Keratinocyte (primary cell): ENCODE measurements around the gene HS3ST6. TPM values are rescaled to one million over a fixed set of nuclear protein-coding genes. Genes with fewer than 3 reads are reported as not detected.

ENCODE experiments used
- DNase-seq: peaks from one replicate; pipeline ENCODE4 v3.0.0-alpha.2; 2011; ENCODE audit warnings: low read depth, missing footprints, low spot score
- FAIRE-seq: peaks from 2 replicates; lab custom pipeline; 2011; peaks lifted over from hg19 to GRCh38; lab: Jason Lieb, UNC
- H2AFZ ChIP-seq: 2 replicates; pipeline ENCODE4 v1.6.0; 2012; ENCODE audit warnings: low read length, control low read depth, inconsistent platforms; ENCODE audit not compliant: control insufficient read depth
- H3K27ac ChIP-seq: 2 replicates; pipeline ENCODE4 v1.5.1; 2011; ENCODE audit warnings: low read length; ENCODE audit not compliant: control insufficient read depth, insufficient read depth
- H3K27me3 ChIP-seq: 3 replicates; pipeline ENCODE4 v1.6.0; 2011; ENCODE audit warnings: low read length; ENCODE audit not compliant: control insufficient read depth, insufficient read depth; ENCODE audit errors: extremely low read depth
- H3K36me3 ChIP-seq, 2 experiments: 2 replicates in 1 of 2; 3 replicates in 1 of 2; pipeline ENCODE4 v1.5.1; 2011; ENCODE audit warnings: low read length in 2 of 2, mild to moderate bottlenecking in 1 of 2; ENCODE audit not compliant: control insufficient read depth in 2 of 2, insufficient read depth in 2 of 2; ENCODE audit errors: extremely low read depth in 1 of 2
- H3K4me1 ChIP-seq: 3 replicates; pipeline ENCODE4 v1.5.1; 2011; ENCODE audit warnings: low read length; ENCODE audit not compliant: control insufficient read depth, insufficient read depth; ENCODE audit errors: extremely low read depth
- H3K4me2 ChIP-seq: 3 replicates; pipeline ENCODE4 v1.6.0; 2011; ENCODE audit warnings: low read depth, low read length; ENCODE audit not compliant: control insufficient read depth, insufficient read depth; ENCODE audit errors: extremely low read depth
- H3K4me3 ChIP-seq, 3 experiments: fragments of 200-600 bp in 1 of 3; sonication (generic) in 1 of 3; 2 replicates in 2 of 3; 3 replicates in 1 of 3; pipeline ENCODE4 v1.5.1; 2011 to 2016; ENCODE audit warnings: low read length in 3 of 3, mild to moderate bottlenecking in 3 of 3, control low read depth in 2 of 3, inconsistent platforms in 1 of 3, low read depth in 1 of 3, mixed read lengths in 1 of 3, mixed run types in 1 of 3, moderate library complexity in 1 of 3; ENCODE audit not compliant: control insufficient read depth in 2 of 3, insufficient read depth in 2 of 3; ENCODE audit errors: extremely low read depth in 1 of 3
- H3K79me2 ChIP-seq: 2 replicates; pipeline ENCODE4 v1.6.0; 2012; ENCODE audit warnings: low read length; ENCODE audit not compliant: control insufficient read depth, insufficient read depth
- H3K9ac ChIP-seq: 3 replicates; pipeline ENCODE4 v1.6.0; 2011; ENCODE audit warnings: low read length; ENCODE audit not compliant: control insufficient read depth, insufficient read depth; ENCODE audit errors: extremely low read depth
- H3K9me1 ChIP-seq: 3 replicates; pipeline ENCODE4 v1.6.0; 2011; ENCODE audit warnings: low read length; ENCODE audit not compliant: control insufficient read depth, insufficient read depth; ENCODE audit errors: extremely low read depth
- H3K9me3 ChIP-seq: 2 replicates; pipeline ENCODE4 v1.5.1; 2012; ENCODE audit warnings: low read depth, low read length; ENCODE audit not compliant: control insufficient read depth
- H4K20me1 ChIP-seq: 3 replicates; pipeline ENCODE4 v1.6.0; 2011; ENCODE audit warnings: low read length; ENCODE audit not compliant: control insufficient read depth, insufficient read depth; ENCODE audit errors: extremely low read depth
- EZH2 ChIP-seq: IDR thresholded peaks from one replicate; pipeline ENCODE4 v1.6.1; 2012; ENCODE audit warnings: inconsistent platforms, mild to moderate bottlenecking, low read length, moderate library complexity
- dilution Hi-C: fragments of 300-500 bp; cut with MboI; formaldehyde crosslinking; loops from one replicate; pipeline ENCODE4 v1.7.0; 2020; ENCODE audit warnings: low sequenced_read_pairs; ENCODE audit not compliant: extremely low pct_ligation_motif_present
- polyA plus RNA-seq, 5 experiments: library from polyadenylated mRNA; depleted of rRNA in 3 of 5; stranded (reverse) in 3 of 5; stranded (forward) in 1 of 5; unstranded in 1 of 5; fragments of >200 nt; gene quantifications; 1 replicate in 1 of 5; 2 replicates in 3 of 5; 3 replicates in 1 of 5; pipeline versions ENCODE4 v1.2.1 to v1.2.3, GENCODE V29; 2011 to 2012; ENCODE audit warnings: missing spikeins in 2 of 5, low read depth in 1 of 5, low replicate concordance in 1 of 5
- small RNA-seq, 3 experiments: library from RNA; depleted of rRNA; stranded (forward); fragments of <200 nt; gene quantifications; one replicate each; pipeline ENCODE3, GENCODE V24; 2012; ENCODE audit warnings: low read depth in 3 of 3, low replicate concordance in 1 of 3; ENCODE audit not compliant: insufficient read length in 3 of 3
- TF ChIP-seq, protein P1 (sequence below), 3 experiments: IDR thresholded peaks in 1 of 3; conservative IDR thresholded peaks in 1 of 3; optimal IDR thresholded peaks in 1 of 3; 2 replicates in 2 of 3; 3 replicates in 1 of 3; pipeline versions ENCODE3 to v1.5.1; 2011; ENCODE audit warnings: low read length in 3 of 3, mild to moderate bottlenecking in 3 of 3, moderate library complexity in 2 of 3, control low read depth in 1 of 3, inconsistent platforms in 1 of 3; ENCODE audit not compliant: insufficient read depth in 2 of 3; ENCODE audit errors: extremely low read depth in 1 of 3

The HS3ST6 gene
- polyA plus RNA-seq, 1 donor (not counting 4 experiments of a cell fraction or from before 2014, with no cell fraction given) = not detected

DNA sequence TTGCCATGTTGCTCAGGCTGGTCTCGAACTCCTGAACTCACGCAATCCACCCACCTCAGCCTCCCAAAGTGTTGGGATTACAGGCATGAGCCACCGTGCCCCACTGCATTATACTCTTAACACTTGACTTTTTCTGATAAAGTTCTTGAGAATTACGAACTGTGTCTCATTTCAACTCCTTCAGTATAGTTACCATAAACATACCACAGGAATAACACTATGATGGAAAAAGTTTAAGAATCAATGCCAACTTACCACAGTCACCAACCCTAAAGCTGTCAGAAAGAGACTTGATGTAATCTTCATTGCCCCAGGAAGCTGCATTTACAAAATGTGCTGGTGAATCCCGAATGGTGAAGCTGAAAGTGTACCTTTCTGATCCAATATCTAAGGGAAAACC is 56.5 kb downstream of the HS3ST6 start:
- H3K27me3 ChIP-seq = peaks cover 23% of the 10 kb centered on the region
- no peaks in the 10 kb centered on the region for H3K4me1 ChIP-seq
- H3K4me2 ChIP-seq = no peak overlapping the region
- H3K9me1 ChIP-seq = no peaks in the 10 kb centered on the region
- no peak overlapping the region for H3K27ac ChIP-seq
- H3K4me3 ChIP-seq = no peak overlapping the region
- H3K36me3 ChIP-seq = no peaks in the 10 kb centered on the region
- H2AFZ ChIP-seq = no peak overlapping the region
- no peak overlapping the region for H3K9ac ChIP-seq
- H3K79me2 ChIP-seq = no peaks in the 10 kb centered on the region
- dilution Hi-C loops = no loop called here
- H4K20me1 ChIP-seq = no peaks in the 10 kb centered on the region
- FAIRE-seq (no peak), DNase-seq (no peak)
- TF ChIP-seq EZH2 = no peak
- TF ChIP-seq, protein P1, sequence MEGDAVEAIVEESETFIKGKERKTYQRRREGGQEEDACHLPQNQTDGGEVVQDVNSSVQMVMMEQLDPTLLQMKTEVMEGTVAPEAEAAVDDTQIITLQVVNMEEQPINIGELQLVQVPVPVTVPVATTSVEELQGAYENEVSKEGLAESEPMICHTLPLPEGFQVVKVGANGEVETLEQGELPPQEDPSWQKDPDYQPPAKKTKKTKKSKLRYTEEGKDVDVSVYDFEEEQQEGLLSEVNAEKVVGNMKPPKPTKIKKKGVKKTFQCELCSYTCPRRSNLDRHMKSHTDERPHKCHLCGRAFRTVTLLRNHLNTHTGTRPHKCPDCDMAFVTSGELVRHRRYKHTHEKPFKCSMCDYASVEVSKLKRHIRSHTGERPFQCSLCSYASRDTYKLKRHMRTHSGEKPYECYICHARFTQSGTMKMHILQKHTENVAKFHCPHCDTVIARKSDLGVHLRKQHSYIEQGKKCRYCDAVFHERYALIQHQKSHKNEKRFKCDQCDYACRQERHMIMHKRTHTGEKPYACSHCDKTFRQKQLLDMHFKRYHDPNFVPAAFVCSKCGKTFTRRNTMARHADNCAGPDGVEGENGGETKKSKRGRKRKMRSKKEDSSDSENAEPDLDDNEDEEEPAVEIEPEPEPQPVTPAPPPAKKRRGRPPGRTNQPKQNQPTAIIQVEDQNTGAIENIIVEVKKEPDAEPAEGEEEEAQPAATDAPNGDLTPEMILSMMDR (optimal IDR thresholded peaks at IDR 0.05 in 1 of 3, IDR thresholded peaks at IDR 0.05 in 1 of 3, conservative IDR thresholded peaks at IDR 0.05 in 1 of 3; ENCODE audit: extremely low read depth in 1 of 3, insufficient read depth in 2 of 3, low read length in 3 of 3) = no peak
- no peaks in the 10 kb centered on the region for H3K9me3 ChIP-seq

Small RNAs within 50 kb of the gene (small RNA-seq; reads per million reads assigned to genes)
- gene SNORA10 (0 reads per million in 3 experiments), gene SNORA64 (0 reads per million in 3 experiments)

Other genes with a start within 250 kb of the HS3ST6 start
- gene JPT2, start 240.1 kb downstream of the HS3ST6 start, polyA plus RNA-seq = 108 to 198 TPM (median 166 TPM) in 3 replicates
- 8.3 to 23.3 TPM (median 11.7 TPM) in 3 replicates for gene MAPK8IP3, start 212.2 kb downstream of the HS3ST6 start, polyA plus RNA-seq
- 9.8 to 32.7 TPM (median 10.1 TPM) in 3 replicates for gene NME3, start 146.9 kb downstream of the HS3ST6 start, polyA plus RNA-seq
- 6.3 to 19.3 TPM (median 7.6 TPM) in 3 replicates for gene EME2, start 145.6 kb downstream of the HS3ST6 start, polyA plus RNA-seq
- 62.9 to 74.3 TPM (median 68.0 TPM) in 3 replicates for gene MRPS34, start 145.3 kb downstream of the HS3ST6 start, polyA plus RNA-seq
- 9.5 to 18.3 TPM (median 12.2 TPM) in 3 replicates for gene SPSB3, start 135.8 kb downstream of the HS3ST6 start, polyA plus RNA-seq
- 24.4 to 39.4 TPM (median 34.9 TPM) in 3 replicates for gene NUBP2, start 135.5 kb downstream of the HS3ST6 start, polyA plus RNA-seq
- not detected in 3 replicates for gene IGFALS, start 124.7 kb downstream of the HS3ST6 start, polyA plus RNA-seq
- gene HAGH, start 91.6 kb downstream of the HS3ST6 start, polyA plus RNA-seq = 17.7 to 31.2 TPM (median 22.2 TPM) in 3 replicates
- gene FAHD1, start 91.2 kb downstream of the HS3ST6 start, polyA plus RNA-seq = 29.4 to 59.5 TPM (median 36.8 TPM) in 3 replicates
- not detected in 3 replicates for gene MEIOB, start 46.3 kb downstream of the HS3ST6 start, polyA plus RNA-seq
- 23.9 to 45.4 TPM (median 25.2 TPM) in 3 replicates for gene MSRB1, start 24.8 kb upstream of the HS3ST6 start, polyA plus RNA-seq
- 0.34 to 0.38 TPM (median 0.37 TPM) in 3 replicates for gene RPL3L, start 36.3 kb upstream of the HS3ST6 start, polyA plus RNA-seq
- 97.9 to 161 TPM (median 107 TPM) in 3 replicates for gene NDUFB10, start 41.1 kb upstream of the HS3ST6 start, polyA plus RNA-seq
- gene RPS2, start 46.4 kb upstream of the HS3ST6 start, polyA plus RNA-seq = 2,750 to 6,036 TPM (median 3,573 TPM) in 3 replicates
- not detected in 3 replicates for gene RNF151, start 48.4 kb upstream of the HS3ST6 start, polyA plus RNA-seq
- 27.8 to 45.1 TPM (median 40.1 TPM) in 3 replicates for gene TBL3, start 53.6 kb upstream of the HS3ST6 start, polyA plus RNA-seq
- gene NOXO1, start 63.1 kb upstream of the HS3ST6 start, polyA plus RNA-seq = 0.38 to 1.1 TPM (median 0.54 TPM) in 3 replicates
- 10.3 to 13.4 TPM (median 12.0 TPM) in 3 replicates for gene GFER, start 65.8 kb upstream of the HS3ST6 start, polyA plus RNA-seq
- 0.12 to 0.30 TPM (median 0.28 TPM) in 3 replicates for gene SYNGR3, start 71.6 kb upstream of the HS3ST6 start, polyA plus RNA-seq
- 18.0 to 35.5 TPM (median 24.0 TPM) in 3 replicates for gene ZNF598, start 91.4 kb upstream of the HS3ST6 start, polyA plus RNA-seq
- gene NPW, start 101.4 kb upstream of the HS3ST6 start, polyA plus RNA-seq = 0.23 TPM in 1 of 3 replicates, not detected in the others
- 5.9 to 10.1 TPM (median 9.0 TPM) in 3 replicates for gene NHERF2, start 108.5 kb upstream of the HS3ST6 start, polyA plus RNA-seq
- gene NTHL1, start 129.4 kb upstream of the HS3ST6 start, polyA plus RNA-seq = 8.5 to 16.0 TPM (median 10.9 TPM) in 3 replicates
- 22.6 to 28.8 TPM (median 23.3 TPM) in 3 replicates for gene TSC2, start 129.6 kb upstream of the HS3ST6 start, polyA plus RNA-seq
- gene PKD1, start 217.5 kb upstream of the HS3ST6 start, polyA plus RNA-seq = 10.6 to 22.9 TPM (median 16.4 TPM) in 3 replicates
- 0.44 to 0.91 TPM (median 0.58 TPM) in 3 replicates for gene RAB26, start 230.2 kb upstream of the HS3ST6 start, polyA plus RNA-seq
- gene TRAF7, start 237.4 kb upstream of the HS3ST6 start, polyA plus RNA-seq = 38.4 to 52.1 TPM (median 45.9 TPM) in 3 replicates